Jurkat, Clone E6-1 (cell line): Measurements from ENCODE around the gene LSAMP.
"Not testable (repeated sequence)": the region's sequence is repeated elsewhere in the genome, so short reads cannot be mapped to it uniquely, and the experiment has no call there.

ENCODE experiments used
- DNase-seq: peaks from one replicate; pipeline ENCODE4 v3.0.0-alpha.2; 2011; ENCODE audit warnings: low read depth, low spot score
- H3K4me3 ChIP-seq: 2 replicates; pipeline ENCODE4 v1.5.1; 2011; ENCODE audit warnings: mild to moderate bottlenecking, low read length, control low read depth, moderate library complexity

LSAMP gene

DNA sequence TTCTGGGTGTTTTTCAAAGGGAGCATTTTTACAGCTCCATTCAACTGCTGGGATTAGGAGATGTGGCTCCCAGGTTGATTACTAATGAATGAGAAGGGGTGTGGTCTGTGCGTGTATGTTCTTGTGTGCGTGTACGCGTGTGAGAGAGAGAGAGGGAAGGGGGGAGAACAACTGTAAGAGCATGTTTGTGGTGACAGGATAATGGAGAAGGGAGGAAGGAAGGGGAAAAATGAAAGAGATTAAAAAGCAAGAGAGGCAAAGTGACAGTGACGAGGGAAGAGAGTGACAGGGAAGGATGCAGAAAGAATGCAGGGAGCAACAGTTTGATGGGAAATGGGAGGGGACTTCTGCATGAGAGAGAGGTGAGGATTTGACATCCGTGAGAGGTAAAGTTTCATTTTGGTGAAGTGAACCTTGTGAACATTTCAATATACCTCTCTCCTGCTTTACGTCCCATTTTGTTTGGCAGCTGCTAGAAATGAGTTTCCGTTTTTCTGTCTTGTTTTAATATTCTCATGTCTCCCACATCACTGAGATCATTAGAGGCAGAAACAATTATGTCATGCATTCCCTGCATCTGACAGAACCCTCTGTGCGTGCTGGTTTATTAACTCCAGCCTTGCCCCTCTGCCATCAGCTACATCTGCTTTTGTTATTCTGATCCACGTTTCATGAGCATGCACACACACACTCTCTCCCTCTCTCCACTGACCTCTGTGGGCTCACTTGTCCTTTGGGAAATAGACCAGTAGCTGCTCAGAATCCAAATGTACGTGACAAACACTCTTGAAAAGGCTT lies 660.3 kb downstream of the LSAMP start:
- no peak for DNase-seq
- peak overlapping the region; percentile 61 for H3K4me3 ChIP-seq

DNA sequence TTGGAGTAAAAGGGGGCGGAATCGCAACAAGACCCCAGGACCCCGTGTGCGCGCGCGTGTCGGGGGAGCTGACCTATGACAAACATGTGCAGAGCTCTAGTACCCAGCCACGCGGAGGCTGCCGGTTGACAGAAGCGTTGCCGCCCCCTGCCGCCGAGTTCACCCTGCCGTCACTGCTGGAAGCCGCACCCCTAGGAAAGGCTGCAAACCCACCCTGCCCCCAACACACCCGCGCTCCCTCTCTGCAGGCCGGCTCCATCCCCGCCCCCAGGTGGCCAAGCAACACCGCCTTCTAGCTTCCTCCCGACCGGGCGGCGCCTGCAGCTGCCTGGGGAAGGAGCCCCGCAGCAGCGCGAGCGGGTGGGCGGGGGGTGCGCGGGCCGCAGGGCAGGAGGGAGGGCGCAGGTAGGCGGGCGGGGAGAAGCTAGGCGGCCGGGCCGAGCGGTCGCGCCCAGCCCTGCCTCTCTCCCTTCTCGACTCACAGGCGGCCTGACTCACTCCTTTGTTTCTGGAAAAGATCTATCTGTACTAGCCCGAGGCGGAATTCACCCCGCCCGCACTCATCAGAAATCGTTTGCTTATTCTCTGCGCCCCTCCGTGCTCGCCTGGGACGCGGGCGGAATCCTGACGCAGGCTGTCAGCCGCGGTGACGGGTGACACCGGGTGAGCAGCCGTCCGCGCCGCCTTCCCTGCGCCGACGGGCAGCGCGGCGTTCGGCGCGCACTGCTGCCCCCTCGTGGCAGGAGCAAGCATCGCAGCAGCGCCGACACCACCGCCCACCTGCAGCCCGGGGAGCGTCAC lies 661.1 kb downstream of the LSAMP start:
- DNase-seq, result peak; percentile 93
- peak overlapping the region; percentile 61 for H3K4me3 ChIP-seq

DNA sequence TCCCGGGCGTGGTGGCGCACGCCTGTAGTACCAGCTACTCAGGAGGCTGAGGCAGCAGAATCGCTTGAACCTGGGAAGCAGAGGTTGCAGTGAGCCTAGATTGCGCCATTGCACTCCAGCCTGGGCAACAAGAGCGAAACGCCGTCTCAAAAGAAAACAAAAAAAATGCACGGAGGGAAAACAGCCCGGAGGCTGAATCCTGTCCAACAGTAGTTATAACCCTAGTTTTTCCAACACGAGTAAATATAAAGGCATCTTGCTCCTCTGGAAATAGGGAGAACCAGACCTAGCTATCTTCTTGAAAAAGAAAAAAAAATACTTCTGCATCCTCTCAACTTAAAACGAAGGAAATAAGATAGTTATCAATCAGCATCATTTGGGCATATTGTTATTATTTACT lies 661.9 kb downstream of the LSAMP start:
- DNase-seq, result not testable (repeated sequence)
- peak overlapping the region; percentile 61 for H3K4me3 ChIP-seq

DNA sequence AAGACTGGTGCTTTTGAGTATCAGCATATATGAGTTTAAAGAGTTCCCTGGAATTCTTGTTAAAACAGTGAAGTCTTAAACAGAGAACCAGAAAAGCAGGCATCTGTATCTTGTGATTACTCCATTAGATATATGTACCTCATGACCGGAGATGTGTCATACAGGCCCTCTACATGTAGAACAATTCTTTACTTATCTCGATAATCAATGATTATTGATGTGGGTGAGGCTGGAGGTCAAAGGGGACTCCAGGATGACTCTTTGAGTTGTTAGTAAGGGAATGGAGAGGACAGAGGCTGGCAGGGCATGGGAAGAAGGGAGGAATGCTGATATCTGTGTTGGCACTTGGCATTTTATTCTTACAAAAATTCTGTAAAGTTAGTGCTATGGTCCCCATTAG lies 666.3 kb downstream of the LSAMP start:
- no peak for DNase-seq

DNA sequence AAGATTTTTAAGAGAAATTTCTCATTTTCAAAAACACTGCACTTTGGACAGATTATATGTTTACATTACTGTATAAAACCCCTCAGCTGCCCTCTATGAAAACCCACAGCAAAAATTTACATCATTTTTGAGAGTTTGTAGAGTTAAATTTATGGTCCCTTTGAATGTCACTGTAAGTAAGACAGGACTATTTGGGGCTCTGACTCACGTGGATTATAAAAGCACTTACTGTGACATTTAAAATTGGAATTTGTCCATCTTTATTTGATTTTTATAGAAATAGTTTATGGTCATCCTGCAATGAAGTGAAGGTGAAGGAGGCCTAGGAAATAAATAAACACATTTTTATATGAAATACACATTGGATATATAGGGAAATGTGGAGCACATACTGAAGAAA lies 672.3 kb downstream of the LSAMP start:
- H3K4me3 ChIP-seq, result no peak overlapping the region
- DNase-seq, result no peak

More for the DNA sequence above, 666.3 kb downstream of the LSAMP start:
- H3K4me3 ChIP-seq, result no peak overlapping the region

DNA sequence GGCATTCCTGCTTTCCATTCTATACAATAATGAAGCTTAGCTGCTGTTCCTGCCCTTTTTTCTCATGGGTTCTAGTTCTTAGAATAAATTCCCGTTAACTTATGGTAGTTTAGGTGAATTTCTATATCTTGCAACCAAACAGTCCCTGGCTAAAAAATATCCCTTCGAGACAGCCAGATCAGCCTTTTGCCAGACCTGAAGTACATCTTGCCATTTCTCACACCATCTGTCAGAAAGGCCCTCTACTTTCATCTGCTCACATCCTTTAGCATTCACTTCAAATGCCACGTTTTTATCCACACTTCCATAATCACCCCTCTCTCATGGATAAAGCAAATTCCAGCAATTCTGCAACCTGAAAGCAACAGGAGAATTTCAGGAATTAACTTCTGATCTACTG lies 676.6 kb downstream of the LSAMP start:
- no peak for DNase-seq
- no peak overlapping the region for H3K4me3 ChIP-seq

DNA sequence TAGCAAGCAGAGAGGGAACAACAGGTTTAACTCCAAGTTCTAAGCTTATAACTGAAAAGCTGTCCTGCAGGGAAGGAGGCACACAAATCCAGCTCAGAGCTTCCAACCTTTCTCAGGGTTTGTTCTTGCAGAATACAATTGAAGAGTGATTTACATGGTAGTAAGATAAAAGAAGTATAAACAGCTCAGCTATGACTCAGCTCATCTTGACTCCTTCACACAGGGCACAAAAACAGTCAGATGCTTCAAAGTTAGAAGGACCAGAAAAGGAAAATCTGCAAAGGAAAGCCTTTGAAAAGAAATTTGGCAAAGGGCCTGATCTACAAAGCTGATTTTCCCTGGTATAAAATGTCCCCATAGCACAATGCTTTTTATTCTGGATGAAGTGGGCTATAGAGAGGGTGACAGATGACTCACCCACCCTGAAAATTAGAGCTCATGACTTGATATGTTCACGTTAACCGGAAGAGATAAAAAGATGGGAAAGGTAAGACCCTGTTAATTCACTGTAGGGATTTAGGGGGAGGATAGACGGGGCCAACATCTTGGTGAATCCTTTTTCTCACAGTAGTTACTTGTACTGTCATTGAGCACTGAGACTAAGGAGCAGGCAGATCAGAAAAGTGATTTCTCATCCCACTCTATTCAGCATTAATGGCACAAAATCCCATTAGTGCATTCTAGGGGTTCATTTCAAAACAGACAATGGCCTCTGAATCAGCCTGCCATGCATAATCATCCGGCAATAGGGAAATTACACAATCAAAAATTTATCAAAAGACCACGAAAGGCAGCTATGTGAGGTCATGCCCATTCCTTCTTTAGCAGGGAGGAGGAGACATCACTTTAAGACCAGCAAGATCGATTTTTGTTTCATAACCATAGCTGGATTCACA lies 678.5 kb downstream of the LSAMP start:
- no peak for DNase-seq
- H3K4me3 ChIP-seq, result no peak overlapping the region

DNA sequence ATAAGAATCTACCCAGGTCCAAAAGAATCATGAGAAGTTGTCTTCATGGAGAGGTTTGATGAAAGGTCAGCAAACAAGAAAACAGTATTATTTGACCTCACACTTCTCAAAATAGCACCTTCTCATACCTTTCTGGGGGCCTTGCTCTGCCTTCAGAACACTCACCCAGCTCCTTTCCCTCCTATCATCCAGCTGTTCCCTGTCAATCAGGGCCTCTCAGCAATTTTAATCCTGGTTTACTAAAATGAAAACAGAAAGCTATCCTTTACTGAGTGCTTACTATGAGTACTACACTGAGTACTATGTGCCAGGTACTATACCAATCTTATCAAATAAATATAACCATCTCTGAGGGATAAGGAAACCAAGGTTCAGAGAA lies 683.4 kb downstream of the LSAMP start:
- no peak overlapping the region for H3K4me3 ChIP-seq

DNA sequence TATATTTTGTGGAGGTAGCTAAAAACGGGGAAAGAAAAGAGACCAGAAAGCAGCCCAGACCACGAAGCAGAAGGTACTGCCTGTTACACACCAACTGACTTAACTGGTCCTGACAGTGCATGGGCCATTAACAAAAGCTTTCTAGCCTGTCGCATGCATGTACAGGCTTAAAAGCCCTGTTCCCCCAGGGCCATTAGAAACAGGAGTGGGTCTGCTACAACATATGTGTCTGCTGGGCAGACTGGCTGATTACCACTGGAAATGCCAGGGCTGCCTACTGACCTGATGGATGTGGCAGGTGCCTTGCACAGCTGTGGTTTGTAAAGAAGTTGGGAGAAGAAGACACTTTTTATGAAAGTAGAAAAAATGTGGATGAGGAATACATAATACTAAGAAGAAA lies 684.6 kb downstream of the LSAMP start:
- no peak for DNase-seq
- H3K4me3 ChIP-seq, result no peak overlapping the region

More for the DNA sequence above, 683.4 kb downstream of the LSAMP start:
- DNase-seq, result no peak

DNA sequence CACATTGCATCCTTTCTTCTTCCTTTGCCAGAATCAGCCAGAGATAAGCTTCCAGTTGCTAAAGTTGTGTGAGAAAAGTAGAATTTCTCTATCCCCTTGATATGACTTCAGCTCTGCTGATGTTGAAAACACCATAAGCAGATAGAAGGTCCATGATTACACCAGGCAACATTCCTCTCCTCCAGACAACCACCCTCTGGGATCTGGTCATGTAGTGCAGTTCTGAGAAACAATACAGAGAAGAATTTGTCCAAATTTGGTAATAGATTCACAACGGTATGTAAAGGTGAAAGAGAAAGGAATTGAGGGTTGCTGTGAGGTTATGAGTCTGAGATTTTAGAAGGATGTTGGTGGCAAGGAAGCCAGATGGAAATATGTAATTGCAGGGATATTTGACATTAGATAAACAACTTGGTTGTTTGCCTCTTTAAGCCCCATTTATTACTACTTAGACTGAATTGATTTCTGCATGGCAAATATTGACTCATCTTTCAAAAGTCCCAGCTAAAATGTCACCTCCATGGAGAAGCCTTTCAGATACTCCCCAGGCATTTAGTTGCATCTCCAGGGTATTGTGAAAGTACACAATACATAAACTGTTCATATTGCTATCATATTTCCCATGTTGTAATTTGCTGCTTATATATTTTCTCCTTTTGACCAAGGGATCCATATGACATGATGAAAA lies 687.1 kb downstream of the LSAMP start:
- H3K4me3 ChIP-seq, result no peak overlapping the region
- no peak for DNase-seq

DNA sequence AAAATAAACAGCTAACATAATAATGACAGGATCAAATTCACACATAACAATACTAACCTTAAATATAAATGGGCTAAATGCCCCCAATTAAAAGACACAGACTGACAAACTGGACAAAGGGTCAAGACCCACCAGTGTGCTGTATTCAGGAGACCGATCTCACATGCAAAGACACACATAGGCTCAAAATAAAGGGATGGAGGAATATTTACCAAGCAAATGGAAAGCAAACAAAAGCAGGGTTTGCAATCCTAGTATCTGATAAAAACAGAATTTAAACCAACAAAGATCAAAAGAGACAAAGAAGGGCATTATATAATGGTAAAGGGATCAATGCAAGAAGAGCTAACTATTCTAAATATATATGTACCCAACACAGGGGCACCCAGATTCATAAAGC lies 692.3 kb downstream of the LSAMP start:
- not testable (repeated sequence) for H3K4me3 ChIP-seq, DNase-seq
